ENCODE results near the gene BTBD16.
A peak's percentile ranks its signal among the peaks of the same experiment; 100 is the strongest.

Gene BTBD16

DNA sequence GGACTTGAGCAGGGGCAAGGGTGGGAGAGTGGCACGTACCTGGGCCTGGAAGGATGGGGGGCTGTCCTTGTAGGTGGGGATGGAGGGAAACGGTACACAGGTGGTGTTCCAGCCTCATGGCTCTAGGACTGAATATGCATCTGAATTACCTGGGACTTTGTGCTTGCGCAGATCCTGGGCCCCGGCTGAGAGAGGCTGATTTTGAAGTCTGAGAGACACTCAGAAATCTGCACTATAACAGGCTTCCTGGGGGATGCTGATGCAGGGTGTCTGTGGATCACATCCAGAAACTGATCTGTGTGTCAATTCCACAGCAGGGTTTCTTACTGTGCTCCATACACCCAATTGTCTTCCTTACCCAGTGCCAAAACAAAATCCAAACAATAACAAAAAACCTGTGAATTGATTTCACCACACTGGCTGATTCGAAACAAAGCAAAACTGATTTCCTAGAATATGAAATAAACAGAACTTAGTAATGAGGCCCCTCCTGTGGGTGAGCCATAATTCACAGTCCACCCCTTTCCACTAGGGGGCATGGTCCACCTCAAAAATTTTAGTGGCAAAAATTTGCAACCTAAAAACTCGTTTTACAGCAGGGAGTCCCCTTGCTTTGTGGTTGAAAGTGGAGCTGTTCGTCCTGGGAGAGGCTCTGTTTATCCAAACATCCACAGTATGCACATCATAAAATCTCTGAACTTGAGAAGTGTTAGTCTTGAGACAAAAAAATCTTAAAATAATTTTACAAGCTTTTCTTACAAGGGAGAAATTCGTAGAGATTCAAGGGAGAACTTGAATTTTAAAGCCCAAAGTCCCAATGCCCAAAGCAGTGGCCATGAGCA is 71.4 kb downstream of the BTBD16 start:
- TF ChIP-seq POLR2A (IDR thresholded peaks at IDR 0.05; ENCODE audit: low read depth, low read length), result no peak
- no peak for TF ChIP-seq POLR2AphosphoS5 (IDR thresholded peaks at IDR 0.05; ENCODE audit: low read depth, low read length)
- TF ChIP-seq TAF1 (IDR thresholded peaks at IDR 0.05; ENCODE audit: borderline replicate concordance, low read depth, low read length), result no peak
- DNase-seq (ENCODE audit: insufficient read length) (peak; percentile 26), FAIRE-seq (no peak)

GRCh38 chr10:122343135-122343800 is 72.2 kb downstream of the BTBD16 start:
- DNase-seq (ENCODE audit: insufficient read length) (no peak), FAIRE-seq (no peak)
- TF ChIP-seq TAF1 (IDR thresholded peaks at IDR 0.05; ENCODE audit: borderline replicate concordance, low read depth, low read length) (no peak), POLR2A (IDR thresholded peaks at IDR 0.05; ENCODE audit: low read depth, low read length) (no peak), POLR2AphosphoS5 (IDR thresholded peaks at IDR 0.05; ENCODE audit: low read depth, low read length) (no peak)

DNA sequence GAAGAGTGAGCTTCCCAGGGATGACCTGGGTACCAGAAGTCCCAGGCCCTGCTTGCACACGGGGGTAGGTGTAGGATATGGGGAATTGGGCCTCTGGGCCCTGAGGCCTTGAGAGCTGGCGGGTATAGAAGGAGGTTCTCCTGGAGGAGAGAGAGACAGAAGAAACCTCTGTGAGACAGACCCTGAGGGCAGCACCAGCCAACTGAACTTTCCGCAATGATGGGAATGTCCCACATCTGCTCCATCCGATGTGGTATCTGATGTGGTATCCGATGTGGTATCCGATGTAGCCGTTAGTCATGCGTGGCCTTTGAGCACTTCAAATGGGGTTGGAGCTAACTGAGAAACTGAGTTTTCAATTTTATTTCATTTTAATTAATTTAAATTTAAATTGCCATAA is 72.8 kb downstream of the BTBD16 start:
- DNase-seq (ENCODE audit: insufficient read length) (no peak), FAIRE-seq (no peak)
- TF ChIP-seq POLR2A (IDR thresholded peaks at IDR 0.05; ENCODE audit: low read depth, low read length) (no peak), TAF1 (IDR thresholded peaks at IDR 0.05; ENCODE audit: borderline replicate concordance, low read depth, low read length) (no peak), POLR2AphosphoS5 (IDR thresholded peaks at IDR 0.05; ENCODE audit: low read depth, low read length) (no peak)

- DNase-seq (ENCODE audit: insufficient read length) (no peak), FAIRE-seq (no peak)
- TF ChIP-seq TAF1 (IDR thresholded peaks at IDR 0.05; ENCODE audit: borderline replicate concordance, low read depth, low read length), result no peak
- no peak for TF ChIP-seq POLR2AphosphoS5 (IDR thresholded peaks at IDR 0.05; ENCODE audit: low read depth, low read length)
- no peak for TF ChIP-seq POLR2A (IDR thresholded peaks at IDR 0.05; ENCODE audit: low read depth, low read length)
Measured at GRCh38 chr10:122344741-122345258, 73.7 kb downstream of the BTBD16 start.

DNA sequence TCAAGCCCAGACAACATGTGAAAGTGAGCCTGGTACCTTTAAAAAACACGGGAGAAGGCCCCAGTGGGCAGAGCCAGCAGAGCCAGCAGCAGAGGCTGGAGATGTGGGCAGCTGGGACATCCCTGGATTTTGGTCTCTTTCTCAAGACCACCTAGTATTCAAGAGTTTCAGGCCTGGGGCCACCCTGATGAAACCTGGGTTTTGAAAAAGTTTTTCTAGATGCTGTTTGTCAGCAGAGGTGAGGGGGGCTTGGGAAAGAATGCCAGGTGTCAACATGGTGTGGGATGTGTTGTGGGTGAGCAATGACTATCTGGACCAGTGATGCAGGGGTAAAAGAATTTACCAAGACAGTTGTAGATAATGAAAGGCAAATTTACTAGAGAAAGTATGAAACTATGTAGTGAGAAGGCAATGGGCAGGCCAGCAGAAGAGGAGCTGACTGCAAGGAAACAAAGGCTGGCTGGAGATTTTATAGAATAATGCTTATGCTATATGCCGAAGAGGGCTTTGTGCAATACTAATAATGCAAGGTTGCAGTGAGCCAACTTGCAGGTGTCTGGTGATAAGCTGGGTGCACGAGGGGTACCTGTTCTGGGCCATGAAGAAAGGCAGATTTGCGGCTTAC is 75.3 kb downstream of the BTBD16 start:
- TF ChIP-seq POLR2A (IDR thresholded peaks at IDR 0.05; ENCODE audit: low read depth, low read length), result no peak
- TF ChIP-seq TAF1 (IDR thresholded peaks at IDR 0.05; ENCODE audit: borderline replicate concordance, low read depth, low read length), result no peak
- no peak for TF ChIP-seq POLR2AphosphoS5 (IDR thresholded peaks at IDR 0.05; ENCODE audit: low read depth, low read length)
- no peak for DNase-seq (ENCODE audit: insufficient read length)
- no peak for FAIRE-seq

- FAIRE-seq (peak; percentile 38), DNase-seq (ENCODE audit: insufficient read length) (no peak)
- TF ChIP-seq TAF1 (IDR thresholded peaks at IDR 0.05; ENCODE audit: borderline replicate concordance, low read depth, low read length) (no peak), POLR2A (IDR thresholded peaks at IDR 0.05; ENCODE audit: low read depth, low read length) (no peak), POLR2AphosphoS5 (IDR thresholded peaks at IDR 0.05; ENCODE audit: low read depth, low read length) (no peak)
Measured at GRCh38 chr10:122347170-122347841, 76.2 kb downstream of the BTBD16 start.

- no peak for FAIRE-seq
- TF ChIP-seq POLR2AphosphoS5 (IDR thresholded peaks at IDR 0.05; ENCODE audit: low read depth, low read length) (no peak), POLR2A (IDR thresholded peaks at IDR 0.05; ENCODE audit: low read depth, low read length) (no peak), TAF1 (IDR thresholded peaks at IDR 0.05; ENCODE audit: borderline replicate concordance, low read depth, low read length) (no peak)
- no peak for DNase-seq (ENCODE audit: insufficient read length)
Measured at GRCh38 chr10:122348512-122348911, 77.4 kb downstream of the BTBD16 start.

- DNase-seq (ENCODE audit: insufficient read length) (no peak), FAIRE-seq (no peak)
- no peak for TF ChIP-seq POLR2AphosphoS5 (IDR thresholded peaks at IDR 0.05; ENCODE audit: low read depth, low read length)
Measured at GRCh38 chr10:122348935-122349361, 77.9 kb downstream of the BTBD16 start.

DNA sequence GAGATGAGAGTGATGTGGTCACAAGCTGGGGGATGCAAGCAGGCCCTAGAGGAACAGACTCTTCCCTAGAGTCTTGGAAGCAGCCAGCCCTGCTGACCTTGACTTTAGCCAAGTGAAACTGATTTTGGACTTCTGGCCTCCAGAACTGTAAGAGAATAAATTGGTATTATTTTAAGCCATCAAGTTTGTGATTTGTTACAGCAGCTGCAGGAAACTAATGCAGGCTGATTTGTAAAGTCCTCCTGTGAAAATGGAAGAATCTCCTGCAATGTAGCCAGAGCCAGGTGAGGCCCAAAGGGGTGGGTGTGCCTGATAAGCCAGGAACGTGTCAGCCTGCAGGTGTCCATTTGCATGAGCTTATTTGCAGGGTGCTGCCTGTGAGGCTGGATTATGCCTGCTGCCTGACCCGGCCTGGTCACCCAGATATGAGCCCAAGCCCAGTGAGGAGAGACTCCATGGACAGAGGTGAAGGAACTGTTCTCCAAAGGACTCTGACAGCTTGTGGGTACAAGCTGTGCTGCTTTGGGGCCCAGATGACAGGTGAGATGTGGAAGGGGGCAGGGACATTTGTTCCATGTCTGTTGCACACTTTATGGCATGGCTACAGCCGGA is 78.8 kb downstream of the BTBD16 start:
- no peak for FAIRE-seq
- DNase-seq (ENCODE audit: insufficient read length), result no peak
- TF ChIP-seq TAF1 (IDR thresholded peaks at IDR 0.05; ENCODE audit: borderline replicate concordance, low read depth, low read length) (no peak), POLR2A (IDR thresholded peaks at IDR 0.05; ENCODE audit: low read depth, low read length) (no peak), POLR2AphosphoS5 (IDR thresholded peaks at IDR 0.05; ENCODE audit: low read depth, low read length) (no peak)

GRCh38 chr10:122350893-122351292 is 79.8 kb downstream of the BTBD16 start:
- TF ChIP-seq POLR2AphosphoS5 (IDR thresholded peaks at IDR 0.05; ENCODE audit: low read depth, low read length) (no peak), TAF1 (IDR thresholded peaks at IDR 0.05; ENCODE audit: borderline replicate concordance, low read depth, low read length) (no peak), POLR2A (IDR thresholded peaks at IDR 0.05; ENCODE audit: low read depth, low read length) (no peak)
- FAIRE-seq, result no peak
- no peak for DNase-seq (ENCODE audit: insufficient read length)

Measured in GM12892 (cell line).